ENCODE measurements around the gene RHBDL1.

RHBDL1 gene

GRCh38 chr16:670485-671352 lies 4.8 kb upstream of the RHBDL1 start:
- no peak overlapping the region for H3K4me3 ChIP-seq (ENCODE audit: low read depth, low read length)
- no peak for TF ChIP-seq CTCF (IDR thresholded peaks at IDR 0.05; ENCODE audit: low read depth, low read length, missing control alignments)
- no peak for DNase-seq (ENCODE audit: low read depth)

- DNase-seq (ENCODE audit: low read depth), result no peak
Observed at GRCh38 chr16:671353-672131, 3.9 kb upstream of the RHBDL1 start.

GRCh38 chr16:672371-672770 lies 3.1 kb upstream of the RHBDL1 start:
- no peak for TF ChIP-seq CTCF (IDR thresholded peaks at IDR 0.05; ENCODE audit: low read depth, low read length, missing control alignments)
- H3K4me3 ChIP-seq (ENCODE audit: low read depth, low read length), result no peak overlapping the region
- no peak for DNase-seq (ENCODE audit: low read depth)

More at GRCh38 chr16:671353-672131, 3.9 kb upstream of the RHBDL1 start:
- H3K4me3 ChIP-seq (ENCODE audit: low read depth, low read length), result no peak overlapping the region
- no peak for TF ChIP-seq CTCF (IDR thresholded peaks at IDR 0.05; ENCODE audit: low read depth, low read length, missing control alignments)

DNA sequence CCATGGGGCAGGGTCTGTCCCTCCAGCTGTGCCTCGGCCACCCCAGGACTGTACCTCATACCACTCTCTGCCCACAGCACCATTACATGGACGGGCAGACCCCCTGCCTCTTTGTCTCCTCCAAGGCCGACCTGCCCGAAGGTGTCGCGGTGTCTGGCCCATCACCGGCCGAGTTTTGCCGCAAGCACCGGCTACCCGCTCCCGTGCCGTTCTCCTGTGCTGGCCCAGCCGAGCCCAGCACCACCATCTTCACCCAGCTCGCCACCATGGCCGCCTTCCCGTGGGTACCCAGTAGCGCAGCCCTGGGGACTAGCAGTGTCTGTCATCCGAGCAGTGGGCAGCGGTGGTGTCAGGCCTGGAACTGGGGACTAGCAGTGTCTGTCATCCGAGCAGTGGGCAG lies 2.6 kb upstream of the RHBDL1 start:
- H3K4me3 ChIP-seq (ENCODE audit: low read depth, low read length), result no peak overlapping the region
- no peak for TF ChIP-seq CTCF (IDR thresholded peaks at IDR 0.05; ENCODE audit: low read depth, low read length, missing control alignments)
- DNase-seq (ENCODE audit: low read depth), result no peak

- no peak for TF ChIP-seq CTCF (IDR thresholded peaks at IDR 0.05; ENCODE audit: low read depth, low read length, missing control alignments)
- no peak for DNase-seq (ENCODE audit: low read depth)
- no peak overlapping the region for H3K4me3 ChIP-seq (ENCODE audit: low read depth, low read length)
Observed at GRCh38 chr16:673399-673991, 2.0 kb upstream of the RHBDL1 start.

DNA sequence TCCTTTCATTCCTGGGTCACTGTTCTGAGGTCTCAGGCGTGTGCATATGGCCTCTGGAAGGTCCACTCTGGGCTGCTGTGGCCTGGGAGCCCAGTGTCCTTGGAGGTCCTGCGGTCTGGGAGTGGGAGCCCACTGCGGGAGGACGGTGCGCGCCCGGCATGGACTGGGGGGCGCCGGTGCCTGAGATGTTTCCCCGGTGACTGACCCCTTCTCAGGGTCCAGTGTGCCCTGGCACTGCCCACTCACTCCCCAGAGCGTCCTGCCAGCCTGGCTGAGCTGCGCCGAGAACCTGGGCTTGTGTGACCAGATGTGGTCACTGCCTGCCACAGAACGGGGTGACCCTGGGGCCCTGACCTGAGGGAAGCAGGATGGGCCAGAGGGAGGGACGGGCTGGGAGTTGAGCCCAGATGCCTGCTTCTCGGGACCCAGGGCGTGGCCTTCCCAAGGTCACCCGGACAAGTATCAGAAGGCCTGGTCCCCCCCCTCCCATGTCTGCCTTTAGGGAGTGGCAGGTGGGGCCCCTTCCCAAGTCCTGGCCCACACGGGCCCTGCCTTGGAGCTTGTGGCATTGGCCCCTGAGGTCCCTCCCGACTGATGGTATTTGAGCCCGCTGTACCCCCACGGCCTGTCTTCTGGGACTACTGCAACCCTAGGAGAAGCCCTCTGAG lies 1.1 kb upstream of the RHBDL1 start:
- DNase-seq (ENCODE audit: low read depth), result no peak
- no peak for TF ChIP-seq CTCF (IDR thresholded peaks at IDR 0.05; ENCODE audit: low read depth, low read length, missing control alignments)
- no peak overlapping the region for H3K4me3 ChIP-seq (ENCODE audit: low read depth, low read length)

Measured in GM12864 (cell line).